ENCODE measurements around the gene KRTAP9-2. TPM values are rescaled to one million over a fixed set of nuclear protein-coding genes. Genes with fewer than 3 reads are reported as not detected.
"Not testable (repeated sequence)": the region's sequence is repeated elsewhere in the genome, so short reads cannot be mapped to it uniquely, and the experiment has no call there.

The KRTAP9-2 gene
- total RNA-seq, 2 experiments from 2014 or later: not detected

GRCh38 chr17:41256291-41256685 is 29.8 kb downstream of the KRTAP9-2 start:
- H3K4me3 Mint-ChIP-seq: no peak overlapping the region
- no peaks in the 10 kb centered on the region for H3K27me3 Mint-ChIP-seq
- H3K36me3 Mint-ChIP-seq: no peaks in the 10 kb centered on the region
- peaks cover 12% of the 10 kb centered on the region for H3K4me1 Mint-ChIP-seq
- H3K27ac Mint-ChIP-seq: no peak overlapping the region
- no peaks in the 10 kb centered on the region for H3K9me3 Mint-ChIP-seq
- no peak for DNase-seq

GRCh38 chr17:41258406-41258805 is 32.0 kb downstream of the KRTAP9-2 start:
- H3K4me1 Mint-ChIP-seq: peaks cover 11% of the 10 kb centered on the region
- no peak for DNase-seq
- H3K36me3 Mint-ChIP-seq: no peaks in the 10 kb centered on the region
- H3K9me3 Mint-ChIP-seq: no peaks in the 10 kb centered on the region
- no peak overlapping the region for H3K27ac Mint-ChIP-seq
- H3K27me3 Mint-ChIP-seq: no peaks in the 10 kb centered on the region
- no peak overlapping the region for H3K4me3 Mint-ChIP-seq

GRCh38 chr17:41263212-41263611 is 36.8 kb downstream of the KRTAP9-2 start:
- no peak overlapping the region for H3K4me3 Mint-ChIP-seq
- no peaks in the 10 kb centered on the region for H3K9me3 Mint-ChIP-seq
- peaks cover 17% of the 10 kb centered on the region for H3K4me1 Mint-ChIP-seq
- no peaks in the 10 kb centered on the region for H3K36me3 Mint-ChIP-seq
- no peak overlapping the region for H3K27ac Mint-ChIP-seq
- no peaks in the 10 kb centered on the region for H3K27me3 Mint-ChIP-seq
- no peak for DNase-seq

GRCh38 chr17:41264599-41264998 is 38.2 kb downstream of the KRTAP9-2 start:
- Mint-ChIP-seq H3K4me3 (no peak overlapping the region), H3K27me3 (no peaks in the 10 kb centered on the region)
- DNase-seq: no peak

GRCh38 chr17:41265078-41265477 is 38.6 kb downstream of the KRTAP9-2 start, which contains the start of gene KRTAP9-6:
Gene KRTAP9-6 (plus strand): TSS chr17:41265378. CDS start chr17:41265378, 0 bp downstream.
- peaks cover 16% of the 10 kb centered on the region for H3K4me1 Mint-ChIP-seq
- H3K27ac Mint-ChIP-seq: no peak within 1 kb of the TSS
- H3K9me3 Mint-ChIP-seq: no peaks in the 10 kb centered on the region

More at GRCh38 chr17:41264599-41264998, 38.2 kb downstream of the KRTAP9-2 start:
- H3K36me3 Mint-ChIP-seq: no peaks in the 10 kb centered on the region
- peaks cover 17% of the 10 kb centered on the region for H3K4me1 Mint-ChIP-seq
- no peak overlapping the region for H3K27ac Mint-ChIP-seq
- no peaks in the 10 kb centered on the region for H3K9me3 Mint-ChIP-seq

GRCh38 chr17:41267711-41268110 is 41.3 kb downstream of the KRTAP9-2 start:
- H3K4me3 Mint-ChIP-seq: no peak overlapping the region
- no peak for DNase-seq
- H3K9me3 Mint-ChIP-seq: no peaks in the 10 kb centered on the region

More at GRCh38 chr17:41265078-41265477, 38.6 kb downstream of the KRTAP9-2 start, which contains the start of gene KRTAP9-6:
- DNase-seq: no peak
- Mint-ChIP-seq H3K4me3 (no peak within 1 kb of the TSS), H3K36me3 (no peaks in the 10 kb centered on the region), H3K27me3 (no peaks in the 10 kb centered on the region)

GRCh38 chr17:41271323-41271722 is 44.9 kb downstream of the KRTAP9-2 start:
- not testable (repeated sequence) for H3K36me3 Mint-ChIP-seq, H3K4me3 Mint-ChIP-seq, H3K4me1 Mint-ChIP-seq, H3K27ac Mint-ChIP-seq, DNase-seq, H3K27me3 Mint-ChIP-seq, H3K9me3 Mint-ChIP-seq

More at GRCh38 chr17:41267711-41268110, 41.3 kb downstream of the KRTAP9-2 start:
- Mint-ChIP-seq H3K36me3 (no peaks in the 10 kb centered on the region), H3K27me3 (no peaks in the 10 kb centered on the region), H3K27ac (no peak overlapping the region), H3K4me1 (peaks cover 6% of the 10 kb centered on the region)

- no peaks in the 10 kb centered on the region for H3K9me3 Mint-ChIP-seq
- H3K4me3 Mint-ChIP-seq: no peak overlapping the region
- no peaks in the 10 kb centered on the region for H3K4me1 Mint-ChIP-seq
- no peak overlapping the region for H3K27ac Mint-ChIP-seq
- peaks cover 6% of the 10 kb centered on the region for H3K27me3 Mint-ChIP-seq
- H3K36me3 Mint-ChIP-seq: no peaks in the 10 kb centered on the region
- DNase-seq: no peak
Observed at GRCh38 chr17:41271858-41272257, 45.4 kb downstream of the KRTAP9-2 start.

GRCh38 chr17:41275648-41276190 is 49.3 kb downstream of the KRTAP9-2 start, which contains the start of gene KRTAP9-7:
Gene KRTAP9-7 (plus strand): TSS chr17:41275698. CDS start chr17:41275698, 0 bp downstream.
- H3K4me3 Mint-ChIP-seq, DNase-seq: not testable (repeated sequence)

More at GRCh38 chr17:41275648-41276190, 49.3 kb downstream of the KRTAP9-2 start, which contains the start of gene KRTAP9-7:
- not testable (repeated sequence) for H3K9me3 Mint-ChIP-seq, H3K36me3 Mint-ChIP-seq, H3K4me1 Mint-ChIP-seq, H3K27ac Mint-ChIP-seq, H3K27me3 Mint-ChIP-seq

Other genes with a start within 250 kb of the KRTAP9-2 start
- not detected for gene KRT40, start 242.3 kb upstream of the KRTAP9-2 start, total RNA-seq
- gene KRTAP3-3, start 232.5 kb upstream of the KRTAP9-2 start, total RNA-seq: not detected
- not detected for gene KRTAP3-2, start 226.7 kb upstream of the KRTAP9-2 start, total RNA-seq
- not detected for gene KRTAP3-1, start 217.5 kb upstream of the KRTAP9-2 start, total RNA-seq
- not detected for gene KRTAP1-5, start 199.4 kb upstream of the KRTAP9-2 start, total RNA-seq
- not detected for gene KRTAP1-4, start 196.5 kb upstream of the KRTAP9-2 start, total RNA-seq
- gene KRTAP1-3, start 191.8 kb upstream of the KRTAP9-2 start, total RNA-seq: not detected
- not detected for gene KRTAP1-1, start 185.2 kb upstream of the KRTAP9-2 start, total RNA-seq
- gene KRTAP2-1, start 179.3 kb upstream of the KRTAP9-2 start, total RNA-seq: not detected
- not detected for gene KRTAP2-2, start 171.4 kb upstream of the KRTAP9-2 start, total RNA-seq
- gene KRTAP2-3, start 166.5 kb upstream of the KRTAP9-2 start, total RNA-seq: not detected
- gene KRTAP2-4, start 160.8 kb upstream of the KRTAP9-2 start, total RNA-seq: not detected
- gene KRTAP4-7, start 142.5 kb upstream of the KRTAP9-2 start, total RNA-seq: not detected
- gene KRTAP4-8, start 128.5 kb upstream of the KRTAP9-2 start, total RNA-seq: not detected
- not detected for gene KRTAP4-16, start 124.4 kb upstream of the KRTAP9-2 start, total RNA-seq
- gene KRTAP4-9, start 121.3 kb upstream of the KRTAP9-2 start, total RNA-seq: not detected
- gene KRTAP4-11, start 108.3 kb upstream of the KRTAP9-2 start, total RNA-seq: not detected
- gene KRTAP4-12, start 102.5 kb upstream of the KRTAP9-2 start, total RNA-seq: not detected
- not detected for gene KRTAP4-6, start 86.1 kb upstream of the KRTAP9-2 start, total RNA-seq
- not detected for gene KRTAP4-5, start 76.8 kb upstream of the KRTAP9-2 start, total RNA-seq
- gene KRTAP4-4, start 65.9 kb upstream of the KRTAP9-2 start, total RNA-seq: not detected
- gene KRTAP4-3, start 58.4 kb upstream of the KRTAP9-2 start, total RNA-seq: not detected
- not detected for gene KRTAP4-2, start 48.4 kb upstream of the KRTAP9-2 start, total RNA-seq
- not detected for gene KRTAP4-1, start 41.7 kb upstream of the KRTAP9-2 start, total RNA-seq
- not detected for gene KRTAP9-1, start 36.8 kb upstream of the KRTAP9-2 start, total RNA-seq
- gene KRTAP9-3, start 5.8 kb downstream of the KRTAP9-2 start, total RNA-seq: not detected
- gene KRTAP9-8, start 11.4 kb downstream of the KRTAP9-2 start, total RNA-seq: not detected
- gene KRTAP9-4, start 23.0 kb downstream of the KRTAP9-2 start, total RNA-seq: not detected
- not detected for gene KRTAP9-9, start 28.7 kb downstream of the KRTAP9-2 start, total RNA-seq
- gene KRTAP9-6, start 38.7 kb downstream of the KRTAP9-2 start, total RNA-seq: not detected
- gene KRTAP9-7, start 49.0 kb downstream of the KRTAP9-2 start, total RNA-seq: not detected
- not detected for gene KRTAP29-1, start 76.2 kb downstream of the KRTAP9-2 start, total RNA-seq
- not detected for gene KRTAP16-1, start 82.7 kb downstream of the KRTAP9-2 start, total RNA-seq
- gene KRTAP17-1, start 89.1 kb downstream of the KRTAP9-2 start, total RNA-seq: not detected
- gene KRT33A, start 124.2 kb downstream of the KRTAP9-2 start, total RNA-seq: not detected
- gene KRT33B, start 143.2 kb downstream of the KRTAP9-2 start, total RNA-seq: not detected
- not detected for gene KRT34, start 155.7 kb downstream of the KRTAP9-2 start, total RNA-seq
- not detected for gene KRT31, start 171.0 kb downstream of the KRTAP9-2 start, total RNA-seq
- not detected for gene KRT37, start 197.9 kb downstream of the KRTAP9-2 start, total RNA-seq
- gene KRT38, start 214.3 kb downstream of the KRTAP9-2 start, total RNA-seq: not detected
- not detected for gene KRT32, start 240.7 kb downstream of the KRTAP9-2 start, total RNA-seq